Astrocyte of the spinal cord (primary cell): ENCODE data around the gene CLEC3A.

Source experiments
- DNase-seq: peaks from one replicate; pipeline ENCODE4 v3.0.0; 2011; ENCODE audit warnings: low read depth, low spot score
- H3K4me3 ChIP-seq: 2 replicates; pipeline ENCODE4 v1.5.1; 2011; ENCODE audit warnings: low read depth, mild to moderate bottlenecking, low read length, moderate library complexity
- CTCF ChIP-seq: IDR thresholded peaks from 2 replicates; pipeline ENCODE4 v1.5.1; 2012; ENCODE audit warnings: low read depth, mild to moderate bottlenecking, low read length, inconsistent platforms
- in situ Hi-C: cut with HindIII; loops from 2 replicates; pipeline ENCODE4 v1.10.0; 2017; ENCODE audit warnings: low sequenced_read_pairs

The CLEC3A gene

GRCh38 chr16:78022347-78023060 is at the start of gene CLEC3A:
Gene CLEC3A (plus strand): TSS chr16:78022548. CDS start chr16:78022627, 79 bp downstream.
- DNase-seq: no peak
- H3K4me3 ChIP-seq: no peak within 1 kb of the TSS
- TF ChIP-seq CTCF: no peak
- in situ Hi-C loops: no loop called here

GRCh38 chr16:77974883-77975282 is 47.5 kb upstream of the CLEC3A start:
- in situ Hi-C loops: no loop called here
- TF ChIP-seq CTCF: no peak
- no peak for DNase-seq
- H3K4me3 ChIP-seq: no peak overlapping the region

- H3K4me3 ChIP-seq: no peak overlapping the region
- TF ChIP-seq CTCF: no peak
- DNase-seq: no peak
- in situ Hi-C loops: no loop called here
Observed at GRCh38 chr16:77975942-77976341, 46.4 kb upstream of the CLEC3A start.

GRCh38 chr16:77977339-77977738 is 45.0 kb upstream of the CLEC3A start:
- H3K4me3 ChIP-seq: no peak overlapping the region
- no peak for TF ChIP-seq CTCF
- DNase-seq: no peak
- in situ Hi-C loops: no loop called here

GRCh38 chr16:77985111-77985510 is 37.2 kb upstream of the CLEC3A start:
- H3K4me3 ChIP-seq: no peak overlapping the region
- no peak for DNase-seq
- in situ Hi-C loops: no loop called here
- no peak for TF ChIP-seq CTCF

GRCh38 chr16:77986011-77986740 is 36.2 kb upstream of the CLEC3A start:
- DNase-seq: no peak

More at GRCh38 chr16:77986011-77986740, 36.2 kb upstream of the CLEC3A start:
- no peak overlapping the region for H3K4me3 ChIP-seq
- no peak for TF ChIP-seq CTCF
- in situ Hi-C loops: no loop called here
